COLO668 (cell line): ENCODE data around the gene ADARB1.

Experiments
- DNase-seq: peaks from one replicate; lab custom pipeline; 2025; ENCODE audit not compliant: unreplicated experiment; lab: John Stamatoyannopoulos, UW

Gene ADARB1

GRCh38 chr21:45190013-45190412 is 115.6 kb downstream of the ADARB1 start:
- DNase-seq: no peak

DNA sequence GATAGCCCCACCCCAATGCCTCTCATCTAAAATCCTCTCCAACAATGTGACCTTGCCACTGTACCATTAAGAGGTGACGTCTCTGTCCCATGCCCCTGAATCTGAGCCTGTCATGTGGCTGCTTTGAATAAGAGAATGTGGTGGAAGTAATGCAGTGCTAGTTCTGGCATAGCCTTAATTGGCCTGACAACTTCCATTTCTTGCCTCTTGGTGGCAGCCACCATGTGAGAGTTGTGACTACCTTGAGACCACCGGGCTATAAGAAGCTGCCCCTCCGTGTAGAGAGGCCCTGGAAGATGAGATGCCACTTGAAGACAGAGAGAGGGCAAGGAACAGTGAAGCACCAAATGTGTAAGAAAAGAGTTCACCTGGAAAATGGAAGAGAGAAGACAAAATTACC is 118.0 kb downstream of the ADARB1 start:
- no peak for DNase-seq

DNA sequence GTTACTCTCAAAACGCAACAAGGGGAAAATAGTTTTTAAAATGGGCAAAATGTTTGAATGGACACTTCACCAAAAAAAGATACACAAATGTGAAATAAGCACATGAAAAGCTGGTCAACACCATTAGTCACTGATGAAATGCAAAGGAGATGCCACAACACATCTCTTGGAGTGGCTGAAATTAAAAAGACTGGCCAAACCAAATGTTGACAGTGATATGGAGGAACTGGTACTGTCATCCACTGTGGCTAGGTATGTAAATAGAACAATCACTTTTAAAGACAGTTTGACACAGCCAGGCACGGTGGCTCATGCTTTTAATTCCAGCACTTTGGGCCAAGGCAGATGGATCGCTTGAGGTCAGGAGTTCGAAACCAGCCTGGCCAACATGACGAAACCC is 122.2 kb downstream of the ADARB1 start:
- no peak for DNase-seq

- DNase-seq: no peak
Observed at GRCh38 chr21:45199201-45199600, 124.8 kb downstream of the ADARB1 start.

- no peak for DNase-seq
Observed at GRCh38 chr21:45200031-45200430, 125.7 kb downstream of the ADARB1 start.

DNA sequence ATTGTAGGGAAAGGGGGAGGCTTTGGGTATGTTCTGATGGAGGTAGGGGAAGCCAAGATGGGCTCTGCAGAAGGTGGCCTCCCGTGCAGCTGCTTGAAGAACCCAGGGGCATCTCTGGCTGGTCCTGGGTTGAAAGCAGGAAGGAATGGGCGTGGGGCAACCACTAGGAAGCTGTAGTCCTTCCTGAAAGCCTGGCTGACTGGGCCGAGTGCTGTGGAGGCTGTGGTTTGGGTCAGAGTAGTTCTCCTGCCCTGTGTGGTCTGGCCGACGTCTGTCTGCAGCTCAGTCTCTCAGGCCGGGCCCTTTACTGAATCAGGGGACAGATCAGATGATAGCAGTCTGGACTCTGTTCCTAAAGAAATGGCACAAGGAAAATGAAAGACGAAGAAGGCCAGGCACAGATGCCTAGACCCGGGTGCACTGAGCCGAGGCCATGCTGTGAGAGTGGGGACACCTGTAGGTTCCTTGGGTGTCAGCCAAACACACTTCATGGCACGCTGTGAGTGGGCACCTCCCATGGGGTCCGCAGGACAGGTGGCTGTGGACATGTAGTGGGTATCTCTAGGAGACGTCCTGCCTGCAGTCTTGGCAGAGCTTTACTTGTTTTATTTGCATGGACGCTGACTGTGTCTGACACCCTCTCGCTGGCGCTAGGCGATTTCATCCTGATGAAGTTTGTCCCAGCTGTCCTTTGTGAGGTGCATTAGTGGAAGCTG is 126.4 kb downstream of the ADARB1 start:
- no peak for DNase-seq

GRCh38 chr21:45202344-45202743 is 128.0 kb downstream of the ADARB1 start:
- no peak for DNase-seq

GRCh38 chr21:45202889-45203288 is 128.5 kb downstream of the ADARB1 start:
- DNase-seq: no peak

DNA sequence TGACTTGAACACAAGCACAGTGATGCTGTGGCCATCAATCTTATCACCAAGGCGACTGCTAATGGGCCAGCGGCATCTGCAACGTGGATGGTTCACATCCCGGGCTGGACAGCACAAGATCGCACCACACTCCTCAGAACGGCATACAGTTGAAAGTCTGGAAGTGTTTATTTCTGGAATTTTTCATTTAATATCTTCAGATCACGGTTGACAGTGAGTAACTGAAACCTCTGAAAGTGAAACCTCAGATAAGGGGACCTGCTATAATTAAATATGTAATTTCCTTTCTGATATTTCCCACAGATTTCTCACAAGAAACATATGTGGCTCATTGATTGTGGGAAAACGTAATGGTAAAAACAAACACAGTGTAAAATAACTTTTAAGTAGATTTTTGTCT is 129.6 kb downstream of the ADARB1 start:
- DNase-seq: no peak

GRCh38 chr21:45204395-45204794 is 130.0 kb downstream of the ADARB1 start:
- no peak for DNase-seq

DNA sequence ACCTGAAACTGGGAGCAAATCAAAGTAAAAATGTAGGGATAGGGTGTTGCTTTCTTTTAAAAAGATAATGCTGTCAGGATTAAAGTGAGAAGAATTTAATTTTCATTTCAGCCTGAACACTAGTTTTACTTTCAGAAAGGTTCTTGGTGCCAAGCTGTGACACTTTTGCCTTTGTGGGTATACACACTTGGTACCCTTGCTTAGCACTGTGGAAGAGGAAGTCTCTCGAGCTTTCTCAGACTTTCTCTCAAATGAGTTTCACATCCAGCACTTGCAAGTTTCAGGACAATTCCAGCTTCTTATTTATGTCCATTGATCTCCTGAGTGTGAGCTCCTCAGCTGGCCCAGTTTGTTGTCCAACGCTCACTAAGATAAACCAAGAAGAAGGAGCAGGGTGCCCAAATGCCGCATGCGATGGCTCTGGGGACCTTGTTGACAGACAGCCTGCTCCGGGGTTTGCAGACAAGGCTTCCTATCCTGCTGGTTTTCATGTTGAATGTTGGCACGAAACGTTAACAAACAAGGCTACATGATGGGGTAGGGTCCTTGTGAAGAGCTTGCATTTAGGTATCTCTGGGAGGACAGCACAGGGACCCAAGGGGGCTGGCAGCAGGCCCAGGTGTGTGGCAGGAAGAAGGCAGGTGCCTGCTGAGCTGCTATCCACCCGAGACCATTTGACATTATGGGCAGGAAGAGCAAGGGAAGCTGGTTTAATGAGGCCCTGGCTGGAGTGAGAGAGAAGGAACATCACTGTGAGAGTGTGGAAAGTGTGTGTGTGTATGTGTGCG is 133.7 kb downstream of the ADARB1 start:
- no peak for DNase-seq

- DNase-seq: no peak
Observed at GRCh38 chr21:45208627-45208951, 134.2 kb downstream of the ADARB1 start.

GRCh38 chr21:45209046-45209445 is 134.7 kb downstream of the ADARB1 start:
- DNase-seq: no peak

- DNase-seq: no peak
Observed at GRCh38 chr21:45209685-45210284, 135.4 kb downstream of the ADARB1 start.

- DNase-seq: no peak
Observed at GRCh38 chr21:45210461-45210983, 136.1 kb downstream of the ADARB1 start.

GRCh38 chr21:45211661-45212060 is 137.3 kb downstream of the ADARB1 start:
- no peak for DNase-seq

GRCh38 chr21:45213392-45213791 is 139.0 kb downstream of the ADARB1 start:
- DNase-seq: no peak

DNA sequence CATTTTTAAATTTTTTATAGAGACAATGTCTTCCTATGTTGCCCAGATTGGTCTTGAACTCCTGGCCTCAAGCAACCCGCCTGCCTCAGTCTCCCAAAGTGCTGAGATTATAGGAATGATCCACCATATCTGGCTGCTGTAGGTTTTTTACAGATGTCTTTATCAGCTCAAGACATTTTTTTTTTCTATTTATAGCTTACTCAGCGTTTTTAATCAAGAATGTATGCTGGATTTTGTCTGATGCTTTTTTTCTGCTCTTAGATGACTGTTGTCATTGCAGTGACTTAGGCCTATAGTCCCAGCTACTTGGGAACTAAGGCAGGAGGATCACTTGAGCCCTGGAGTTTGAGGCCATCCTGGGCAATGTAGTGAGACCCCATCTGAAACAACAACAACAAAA is 140.8 kb downstream of the ADARB1 start:
- no peak for DNase-seq

- DNase-seq: no peak
Observed at GRCh38 chr21:45217010-45217409, 142.6 kb downstream of the ADARB1 start.

GRCh38 chr21:45219517-45219916 is 145.1 kb downstream of the ADARB1 start:
- DNase-seq: no peak

GRCh38 chr21:45220071-45220481 is 145.7 kb downstream of the ADARB1 start:
- no peak for DNase-seq
